ENCODE measurements around the gene KIF18B.

KIF18B gene

DNA sequence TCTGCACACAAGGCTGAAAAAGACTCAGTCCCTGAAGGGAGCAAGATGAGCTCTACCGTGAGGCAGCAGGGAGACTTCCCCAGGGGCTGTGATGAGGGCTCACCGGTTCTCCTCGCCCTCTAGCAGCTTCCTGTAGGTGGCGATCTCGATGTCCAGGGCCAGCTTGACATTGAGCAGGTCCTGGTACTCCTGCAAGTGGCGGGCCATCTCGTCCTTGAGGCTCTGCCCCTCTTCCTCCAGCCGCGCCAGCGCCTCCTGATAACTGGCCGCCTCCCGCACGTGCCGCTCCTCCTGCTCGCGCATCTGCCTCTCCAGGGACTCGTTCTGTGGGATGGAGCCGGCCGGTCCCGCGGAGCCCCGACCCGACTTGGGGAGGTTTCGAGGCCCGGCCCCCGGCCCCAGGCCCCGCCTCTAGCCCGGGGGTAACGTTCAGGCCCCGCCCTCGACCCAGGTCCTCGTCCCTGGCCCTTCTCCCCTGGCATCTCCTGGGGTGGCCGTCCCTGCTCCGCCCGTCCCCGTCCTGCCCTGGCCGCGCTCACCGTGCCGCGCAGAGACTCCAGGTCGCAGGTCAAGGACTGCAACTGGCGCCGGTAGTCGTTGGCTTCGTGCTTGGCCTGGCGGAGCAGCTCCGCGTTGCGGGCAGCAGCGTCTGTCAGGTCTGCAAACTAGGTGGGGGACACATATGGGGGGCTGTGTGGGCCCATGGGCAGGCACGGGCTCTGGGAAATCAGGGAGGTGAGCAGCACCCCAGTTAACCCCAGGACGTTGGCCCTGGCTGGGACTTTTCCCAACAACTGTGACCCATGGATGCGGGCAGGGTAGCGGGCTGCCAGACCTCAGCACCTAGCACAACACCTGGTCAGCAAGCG lies 36.2 kb downstream of the KIF18B start:
- TF ChIP-seq NFIC (IDR thresholded peaks at IDR 0.05) (no peak), TEAD4 (IDR thresholded peaks at IDR 0.05) (no peak), TCF12 (IDR thresholded peaks at IDR 0.05; ENCODE audit: low read depth) (no peak), FOXM1 (IDR thresholded peaks at IDR 0.05; ENCODE audit: borderline replicate concordance, low read depth) (no peak), YY1 (IDR thresholded peaks at IDR 0.05; ENCODE audit: low read depth) (no peak), RAD21 (IDR thresholded peaks at IDR 0.05; ENCODE audit: low read depth) (peak; percentile 65)
- TF ChIP-seq, protein P1, sequence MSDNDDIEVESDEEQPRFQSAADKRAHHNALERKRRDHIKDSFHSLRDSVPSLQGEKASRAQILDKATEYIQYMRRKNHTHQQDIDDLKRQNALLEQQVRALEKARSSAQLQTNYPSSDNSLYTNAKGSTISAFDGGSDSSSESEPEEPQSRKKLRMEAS (IDR thresholded peaks at IDR 0.05), result no peak
- TF ChIP-seq, protein P2, sequence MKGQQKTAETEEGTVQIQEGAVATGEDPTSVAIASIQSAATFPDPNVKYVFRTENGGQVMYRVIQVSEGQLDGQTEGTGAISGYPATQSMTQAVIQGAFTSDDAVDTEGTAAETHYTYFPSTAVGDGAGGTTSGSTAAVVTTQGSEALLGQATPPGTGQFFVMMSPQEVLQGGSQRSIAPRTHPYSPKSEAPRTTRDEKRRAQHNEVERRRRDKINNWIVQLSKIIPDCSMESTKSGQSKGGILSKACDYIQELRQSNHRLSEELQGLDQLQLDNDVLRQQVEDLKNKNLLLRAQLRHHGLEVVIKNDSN (IDR thresholded peaks at IDR 0.05), result no peak

DNA sequence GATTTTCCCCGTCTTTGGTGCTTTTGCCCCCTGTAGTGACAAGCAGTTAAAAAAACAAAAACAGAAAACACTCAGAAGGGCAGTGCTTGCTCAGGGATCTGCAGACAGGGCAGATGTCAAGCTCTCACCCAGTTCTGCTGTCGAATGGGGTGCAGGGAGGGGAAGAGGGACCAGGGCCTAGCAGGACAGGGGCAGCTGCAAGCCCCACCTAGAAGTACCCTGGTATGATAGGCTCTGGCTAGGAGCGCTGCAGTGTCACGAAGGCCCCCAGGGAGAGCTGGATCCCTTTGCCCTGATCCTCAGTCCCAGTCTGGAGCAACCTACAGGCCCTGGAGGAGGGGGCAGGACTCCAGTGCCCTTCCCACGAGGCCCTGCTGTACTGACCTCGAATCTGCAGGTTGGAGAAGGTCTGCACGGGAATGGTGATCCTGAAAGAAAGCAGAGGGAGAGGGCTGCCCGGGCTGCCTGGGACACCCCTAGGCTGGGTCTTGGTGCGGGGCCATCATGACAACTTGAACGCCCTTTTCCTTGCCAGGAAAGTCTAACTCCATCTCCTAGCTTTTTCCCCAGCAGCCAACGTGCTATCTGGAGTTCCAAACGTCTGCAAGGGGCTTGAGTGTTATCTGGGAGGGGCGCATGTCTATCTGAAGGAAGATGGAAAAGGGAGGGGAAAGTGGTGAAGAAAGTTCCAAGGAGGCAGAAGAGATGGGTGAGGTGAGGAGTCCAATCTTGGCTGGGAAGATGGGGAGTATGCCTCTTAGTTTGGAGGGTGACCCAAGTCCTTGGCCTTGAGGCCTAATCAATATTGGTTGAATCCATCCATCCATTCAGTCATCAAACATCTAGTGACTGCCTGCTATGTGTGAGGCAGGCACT lies 37.1 kb downstream of the KIF18B start:
- TF ChIP-seq, protein P1 (IDR thresholded peaks at IDR 0.05), result no peak; the same call in 1 of the 2 replicates
- no peak for TF ChIP-seq NFIC (IDR thresholded peaks at IDR 0.05)
- no peak for TF ChIP-seq EGR1 (IDR thresholded peaks at IDR 0.05)
- TF ChIP-seq, protein P2 (IDR thresholded peaks at IDR 0.05), result no peak
- TF ChIP-seq CEBPB (IDR thresholded peaks at IDR 0.05), result no peak
- TF ChIP-seq TCF12 (IDR thresholded peaks at IDR 0.05; ENCODE audit: low read depth), result no peak
- no peak for TF ChIP-seq EP300 (IDR thresholded peaks at IDR 0.05; ENCODE audit: borderline replicate concordance)
- TF ChIP-seq TEAD4 (IDR thresholded peaks at IDR 0.05), result no peak
- TF ChIP-seq FOXM1 (IDR thresholded peaks at IDR 0.05; ENCODE audit: borderline replicate concordance, low read depth), result no peak

DNA sequence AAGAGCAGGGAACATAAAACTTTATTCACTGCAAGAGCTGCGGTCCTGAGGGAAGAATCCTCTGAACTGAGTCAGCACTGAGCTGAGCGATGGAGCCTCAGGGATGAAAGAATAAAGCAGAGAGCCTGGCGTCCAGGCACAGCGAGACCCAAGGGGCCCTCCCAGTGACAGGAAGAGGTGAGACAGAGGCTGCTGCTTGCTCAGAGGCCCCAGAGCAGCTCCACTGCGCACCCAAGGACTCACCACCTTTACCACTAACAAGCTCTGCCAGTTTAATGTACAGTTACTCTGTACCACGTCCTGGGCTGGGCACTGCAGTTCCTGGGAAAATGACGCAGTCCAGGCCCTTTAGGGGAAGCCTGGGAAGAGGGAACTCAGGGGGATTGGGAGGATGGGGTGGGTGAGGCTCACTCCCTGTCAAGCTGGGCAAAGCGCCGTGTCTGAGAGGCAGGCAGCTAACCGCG lies 37.9 kb downstream of the KIF18B start:
- no peak for TF ChIP-seq NFIC (IDR thresholded peaks at IDR 0.05)
- TF ChIP-seq TEAD4 (IDR thresholded peaks at IDR 0.05), result no peak
- TF ChIP-seq FOXM1 (IDR thresholded peaks at IDR 0.05; ENCODE audit: borderline replicate concordance, low read depth), result no peak
- no peak for TF ChIP-seq TAF1 (IDR thresholded peaks at IDR 0.05; ENCODE audit: low read depth)
- no peak for TF ChIP-seq ZBTB7A (IDR thresholded peaks at IDR 0.05; ENCODE audit: low read depth)

DNA sequence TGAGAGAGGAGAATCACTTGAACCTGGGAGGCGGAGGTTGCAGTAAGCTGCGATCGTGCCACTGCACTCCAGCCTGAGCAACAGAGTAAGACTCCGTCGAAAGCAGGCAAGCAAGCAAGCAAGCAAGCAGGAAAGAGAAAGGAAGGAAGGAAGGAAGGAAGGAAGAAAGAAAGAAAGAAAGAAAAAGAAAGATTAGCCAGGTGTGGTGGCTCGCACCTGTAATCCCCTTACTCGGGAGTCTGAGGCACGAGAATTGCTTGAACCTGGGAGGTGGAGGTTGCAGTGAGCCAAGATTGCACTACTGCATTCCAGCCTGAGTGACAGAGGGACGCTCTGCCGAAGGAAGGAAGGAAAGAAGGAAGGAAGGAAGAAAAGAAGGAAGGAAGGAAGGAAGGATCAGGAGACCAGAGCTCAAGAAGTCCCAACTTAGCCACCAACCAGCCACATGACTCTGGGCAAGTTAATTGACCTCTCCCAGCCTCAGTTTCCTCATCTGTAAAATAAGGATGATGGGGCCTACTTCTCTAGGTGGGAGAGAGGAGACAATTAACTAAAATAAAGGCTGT lies 38.7 kb downstream of the KIF18B start:
- TF ChIP-seq RAD21 (IDR thresholded peaks at IDR 0.05; ENCODE audit: low read depth) (no peak), TAF1 (IDR thresholded peaks at IDR 0.05; ENCODE audit: low read depth) (no peak), NFIC (IDR thresholded peaks at IDR 0.05) (no peak), YY1 (IDR thresholded peaks at IDR 0.05; ENCODE audit: low read depth) (no peak), CEBPB (IDR thresholded peaks at IDR 0.05) (no peak)

DNA sequence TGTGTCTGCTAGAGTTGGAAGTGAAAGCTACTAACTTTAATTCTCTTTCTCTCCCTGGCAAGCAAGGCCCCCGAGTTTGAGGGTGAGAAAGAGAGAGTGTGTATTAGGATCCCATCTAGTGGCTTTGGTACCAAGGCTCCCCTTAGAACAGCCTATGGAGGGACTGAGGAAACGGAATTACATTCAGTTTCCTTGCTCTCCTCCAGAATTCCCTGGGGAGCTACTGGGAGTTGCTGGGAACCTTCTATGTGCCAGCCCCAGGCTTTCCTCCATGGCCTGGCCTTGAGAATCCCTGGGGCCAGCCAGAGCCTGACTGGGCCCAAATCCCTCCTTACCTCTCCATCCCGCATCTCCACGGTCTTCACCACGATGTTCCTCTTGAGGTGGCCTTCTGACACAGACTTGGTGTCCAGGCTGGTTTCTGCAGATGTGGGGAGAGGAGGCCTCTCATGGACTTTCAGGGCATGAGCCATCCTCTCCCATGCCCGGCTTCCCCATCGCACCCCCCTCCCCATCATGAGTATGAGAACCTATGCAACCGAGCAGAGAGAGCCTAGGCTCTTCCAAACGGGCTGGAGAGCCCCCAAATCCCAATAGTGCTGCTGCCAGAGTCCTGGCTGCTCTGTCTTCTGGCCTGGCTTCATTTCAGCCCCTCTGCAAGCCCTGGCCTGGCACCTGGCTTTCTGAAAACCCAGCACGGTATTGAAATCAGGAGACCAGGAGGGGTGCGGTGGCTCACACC lies 39.7 kb downstream of the KIF18B start:
- TF ChIP-seq CEBPB (IDR thresholded peaks at IDR 0.05) (no peak), CREB1 (IDR thresholded peaks at IDR 0.05; ENCODE audit: low read depth) (no peak), RAD21 (IDR thresholded peaks at IDR 0.05; ENCODE audit: low read depth) (no peak), TCF12 (IDR thresholded peaks at IDR 0.05; ENCODE audit: low read depth) (no peak), TEAD4 (IDR thresholded peaks at IDR 0.05) (no peak), EGR1 (IDR thresholded peaks at IDR 0.05) (no peak), ZBTB7A (IDR thresholded peaks at IDR 0.05; ENCODE audit: low read depth) (no peak), YY1 (IDR thresholded peaks at IDR 0.05; ENCODE audit: low read depth) (no peak)
- TF ChIP-seq, protein P3, sequence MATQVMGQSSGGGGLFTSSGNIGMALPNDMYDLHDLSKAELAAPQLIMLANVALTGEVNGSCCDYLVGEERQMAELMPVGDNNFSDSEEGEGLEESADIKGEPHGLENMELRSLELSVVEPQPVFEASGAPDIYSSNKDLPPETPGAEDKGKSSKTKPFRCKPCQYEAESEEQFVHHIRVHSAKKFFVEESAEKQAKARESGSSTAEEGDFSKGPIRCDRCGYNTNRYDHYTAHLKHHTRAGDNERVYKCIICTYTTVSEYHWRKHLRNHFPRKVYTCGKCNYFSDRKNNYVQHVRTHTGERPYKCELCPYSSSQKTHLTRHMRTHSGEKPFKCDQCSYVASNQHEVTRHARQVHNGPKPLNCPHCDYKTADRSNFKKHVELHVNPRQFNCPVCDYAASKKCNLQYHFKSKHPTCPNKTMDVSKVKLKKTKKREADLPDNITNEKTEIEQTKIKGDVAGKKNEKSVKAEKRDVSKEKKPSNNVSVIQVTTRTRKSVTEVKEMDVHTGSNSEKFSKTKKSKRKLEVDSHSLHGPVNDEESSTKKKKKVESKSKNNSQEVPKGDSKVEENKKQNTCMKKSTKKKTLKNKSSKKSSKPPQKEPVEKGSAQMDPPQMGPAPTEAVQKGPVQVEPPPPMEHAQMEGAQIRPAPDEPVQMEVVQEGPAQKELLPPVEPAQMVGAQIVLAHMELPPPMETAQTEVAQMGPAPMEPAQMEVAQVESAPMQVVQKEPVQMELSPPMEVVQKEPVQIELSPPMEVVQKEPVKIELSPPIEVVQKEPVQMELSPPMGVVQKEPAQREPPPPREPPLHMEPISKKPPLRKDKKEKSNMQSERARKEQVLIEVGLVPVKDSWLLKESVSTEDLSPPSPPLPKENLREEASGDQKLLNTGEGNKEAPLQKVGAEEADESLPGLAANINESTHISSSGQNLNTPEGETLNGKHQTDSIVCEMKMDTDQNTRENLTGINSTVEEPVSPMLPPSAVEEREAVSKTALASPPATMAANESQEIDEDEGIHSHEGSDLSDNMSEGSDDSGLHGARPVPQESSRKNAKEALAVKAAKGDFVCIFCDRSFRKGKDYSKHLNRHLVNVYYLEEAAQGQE (IDR thresholded peaks at IDR 0.05; ENCODE audit: low read depth), result no peak

Measured in Ishikawa (cell line).